Calu3 (cell line): Measurements from ENCODE around the gene EPB41L3. TPM values are rescaled to one million over a fixed set of nuclear protein-coding genes. Genes with fewer than 3 reads are reported as not detected.
"Not testable (repeated sequence)": the region's sequence is repeated elsewhere in the genome, so short reads cannot be mapped to it uniquely, and the experiment has no call there.

Source experiments
- BruUV-seq: library from RNA; stranded (reverse); fragments of 400-500 nt; replicated peaks from 2 replicates; lab custom pipeline; 2021; lab: Mats Ljungman, UMichigan
- CTCF ChIA-PET: fragments of 300-600 bp; sonication (Branson Sonifier 250); formaldehyde crosslinking; loops from one replicate; lab custom pipeline; 2022; ENCODE audit warnings: antibody characterized with exemption; lab: Charles Lee
- DNase-seq: peaks from one replicate; pipeline ENCODE4 v3.0.0; 2022
- H3K27ac Mint-ChIP-seq: one replicate; pipeline ENCODE4 v1.8.0; 2022; ENCODE audit warnings: mixed read lengths; ENCODE audit not compliant: unreplicated experiment
- H3K27me3 Mint-ChIP-seq: one replicate; pipeline ENCODE4 v1.8.0; 2022; ENCODE audit warnings: mixed read lengths; ENCODE audit not compliant: unreplicated experiment
- H3K36me3 Mint-ChIP-seq: one replicate; pipeline ENCODE4 v1.8.0; 2022; ENCODE audit warnings: mild to moderate bottlenecking, moderate library complexity, mixed read lengths; ENCODE audit not compliant: insufficient read depth, unreplicated experiment
- H3K4me1 Mint-ChIP-seq: one replicate; pipeline ENCODE4 v1.8.0; 2022; ENCODE audit warnings: mild to moderate bottlenecking, low read depth, mixed read lengths; ENCODE audit not compliant: unreplicated experiment
- H3K4me3 Mint-ChIP-seq: one replicate; pipeline ENCODE4 v1.8.0; 2022; ENCODE audit warnings: mild to moderate bottlenecking, low read depth, moderate library complexity, mixed read lengths; ENCODE audit not compliant: unreplicated experiment
- H3K9me3 Mint-ChIP-seq: one replicate; pipeline ENCODE4 v1.8.0; 2022; ENCODE audit warnings: low read depth, mixed read lengths; ENCODE audit not compliant: unreplicated experiment
- CTCF ChIP-seq: fragments of 200-600 bp; IDR thresholded peaks from one replicate; pipeline ENCODE4 v1.8.0; 2022; ENCODE audit warnings: antibody characterized with exemption; ENCODE audit not compliant: unreplicated experiment
- intact Hi-C: fragments of 100-400 bp; cut with micrococcal nuclease; formaldehyde crosslinking; loops from one replicate; pipeline ENCODE4 v1.10.0; 2022; ENCODE audit not compliant: unreplicated experiment
- total RNA-seq: library from RNA; stranded (reverse); gene quantifications from 2 replicates; pipeline ENCODE4 v1.2.3, GENCODE V29; 2022

The EPB41L3 gene
- total RNA-seq, 1 experiment from 2014 or later, result not detected

GRCh38 chr18:5582849-5583681, 39.3 kb upstream of the EPB41L3 start:
- H3K36me3 Mint-ChIP-seq, result no peaks in the 10 kb centered on the region
- no peak overlapping the region for H3K27ac Mint-ChIP-seq
- no peak for DNase-seq
- no peaks in the 10 kb centered on the region for H3K27me3 Mint-ChIP-seq
- no peaks in the 10 kb centered on the region for H3K4me1 Mint-ChIP-seq
- no TSS peak for BruUV-seq
- H3K4me3 Mint-ChIP-seq, result no peak overlapping the region
- intact Hi-C loops, result no loop called here
- TF ChIP-seq CTCF, result no peak
- peaks cover 7% of the 10 kb centered on the region for H3K9me3 Mint-ChIP-seq
- CTCF ChIA-PET, result no interaction called here

GRCh38 chr18:5582076-5582475, 38.3 kb upstream of the EPB41L3 start:
- no peak for TF ChIP-seq CTCF
- H3K9me3 Mint-ChIP-seq, result peaks cover 7% of the 10 kb centered on the region
- no peaks in the 10 kb centered on the region for H3K27me3 Mint-ChIP-seq
- no TSS peak for BruUV-seq
- no peaks in the 10 kb centered on the region for H3K4me1 Mint-ChIP-seq
- H3K36me3 Mint-ChIP-seq, result no peaks in the 10 kb centered on the region
- CTCF ChIA-PET, result no interaction called here
- no peak for DNase-seq
- H3K4me3 Mint-ChIP-seq, result no peak overlapping the region
- H3K27ac Mint-ChIP-seq, result no peak overlapping the region
- intact Hi-C loops, result no loop called here

DNA sequence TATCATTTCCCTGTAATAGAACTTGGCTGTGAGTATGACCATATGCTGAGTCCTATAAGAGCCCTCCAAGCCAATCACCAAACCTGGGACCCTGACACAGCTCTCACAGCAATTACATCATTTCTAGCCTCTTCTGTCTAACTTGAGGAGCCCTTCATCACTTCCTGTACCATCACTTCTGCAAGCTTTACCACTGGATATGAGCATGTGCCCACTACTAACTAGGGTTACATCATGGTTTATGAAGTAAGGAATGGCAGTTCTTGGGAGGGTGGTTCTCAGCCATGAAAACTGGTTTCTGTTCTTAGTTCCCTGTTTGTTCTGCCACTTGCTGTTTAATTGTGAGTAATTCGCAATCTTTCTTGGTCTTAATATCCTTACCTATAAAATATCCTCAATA, 31.0 kb upstream of the EPB41L3 start:
- peaks cover 8% of the 10 kb centered on the region for H3K9me3 Mint-ChIP-seq
- no peak for DNase-seq
- no peak for TF ChIP-seq CTCF
- no peaks in the 10 kb centered on the region for H3K4me1 Mint-ChIP-seq
- no peaks in the 10 kb centered on the region for H3K36me3 Mint-ChIP-seq
- H3K27me3 Mint-ChIP-seq, result no peaks in the 10 kb centered on the region
- H3K27ac Mint-ChIP-seq, result no peak overlapping the region
- CTCF ChIA-PET, result interaction anchor here (0.6 kb wide), 1 partner anchor 48 kb away, joined by 3 read pairs; no protein-coding TSS in a partner anchor
- intact Hi-C loops, result no loop called here
- H3K4me3 Mint-ChIP-seq, result no peak overlapping the region
- no TSS peak for BruUV-seq

GRCh38 chr18:5571666-5572065, 27.9 kb upstream of the EPB41L3 start:
- peaks cover 7% of the 10 kb centered on the region for H3K9me3 Mint-ChIP-seq
- TF ChIP-seq CTCF, result no peak
- no peaks in the 10 kb centered on the region for H3K27me3 Mint-ChIP-seq
- no peaks in the 10 kb centered on the region for H3K36me3 Mint-ChIP-seq
- no peak overlapping the region for H3K27ac Mint-ChIP-seq
- no peaks in the 10 kb centered on the region for H3K4me1 Mint-ChIP-seq
- no TSS peak for BruUV-seq
- intact Hi-C loops, result no loop called here
- H3K4me3 Mint-ChIP-seq, result no peak overlapping the region
- no peak for DNase-seq
- CTCF ChIA-PET, result no interaction called here

- DNase-seq, result peak; percentile 41
- BruUV-seq, CTCF ChIA-PET, H3K36me3 Mint-ChIP-seq, H3K9me3 Mint-ChIP-seq, intact Hi-C loops, H3K4me1 Mint-ChIP-seq, H3K27ac Mint-ChIP-seq, H3K27me3 Mint-ChIP-seq, H3K4me3 Mint-ChIP-seq: not testable (repeated sequence)
Observed at GRCh38 chr18:5570613-5571012, 26.8 kb upstream of the EPB41L3 start.
